Gastrocnemius medialis (tissue), 4 donors: Measurements from ENCODE around the gene LARGE1.

ENCODE experiments used
- POLR2A ChIP-seq, 2 donors: fragments of 450-650 bp; IDR thresholded peaks; one replicate each; pipeline ENCODE4 v1.6.1; 2017; ENCODE audit warnings: antibody characterized with exemption in 2 of 2, mild to moderate bottlenecking in 2 of 2, moderate library complexity in 2 of 2
- TF ChIP-seq, protein P1 (sequence below), 5 experiments: fragments of 450-650 bp in 3 of 5; fragments of 200-600 bp in 2 of 5; sonication (generic) in 2 of 5; IDR thresholded peaks in 4 of 5; conservative IDR thresholded peaks in 1 of 5; 1 replicate in 4 of 5; 2 replicates in 1 of 5; pipeline ENCODE4 v1.5.1; 2016 to 2019; ENCODE audit warnings: antibody characterized with exemption in 5 of 5, mild to moderate bottlenecking in 3 of 5, moderate library complexity in 3 of 5

DNA sequence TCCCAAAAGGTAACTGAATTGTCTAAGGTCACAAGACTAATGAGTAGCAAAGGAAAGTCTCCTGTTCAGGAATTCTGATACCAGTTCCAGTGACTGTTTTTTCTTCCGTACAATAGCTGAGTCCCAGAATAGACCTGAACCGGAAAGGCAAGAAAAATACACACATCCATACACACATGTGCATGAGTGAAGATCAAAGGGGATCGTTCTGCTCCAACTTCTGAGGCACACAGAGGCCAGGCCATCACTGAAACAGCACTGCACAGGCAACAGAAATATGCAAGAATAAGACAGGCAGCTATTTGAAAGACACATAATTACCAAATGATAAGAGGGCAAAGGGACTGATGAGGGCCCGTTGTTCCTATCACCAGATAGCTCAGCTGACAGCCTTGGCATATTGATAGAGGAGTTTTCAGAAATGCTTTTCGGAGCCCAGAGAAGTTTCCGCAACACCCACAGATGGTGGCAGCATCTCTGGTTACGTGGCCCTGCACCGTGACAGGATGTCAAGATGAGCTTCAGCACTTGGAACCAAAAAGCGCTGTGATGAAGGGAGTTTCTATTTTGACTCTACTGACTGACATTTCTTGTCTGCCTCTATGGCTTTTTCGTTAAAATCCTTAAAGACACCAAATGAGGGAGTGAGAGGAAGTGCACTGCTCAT, 280.6 kb downstream of the LARGE1 start:
- TF ChIP-seq, protein P1, sequence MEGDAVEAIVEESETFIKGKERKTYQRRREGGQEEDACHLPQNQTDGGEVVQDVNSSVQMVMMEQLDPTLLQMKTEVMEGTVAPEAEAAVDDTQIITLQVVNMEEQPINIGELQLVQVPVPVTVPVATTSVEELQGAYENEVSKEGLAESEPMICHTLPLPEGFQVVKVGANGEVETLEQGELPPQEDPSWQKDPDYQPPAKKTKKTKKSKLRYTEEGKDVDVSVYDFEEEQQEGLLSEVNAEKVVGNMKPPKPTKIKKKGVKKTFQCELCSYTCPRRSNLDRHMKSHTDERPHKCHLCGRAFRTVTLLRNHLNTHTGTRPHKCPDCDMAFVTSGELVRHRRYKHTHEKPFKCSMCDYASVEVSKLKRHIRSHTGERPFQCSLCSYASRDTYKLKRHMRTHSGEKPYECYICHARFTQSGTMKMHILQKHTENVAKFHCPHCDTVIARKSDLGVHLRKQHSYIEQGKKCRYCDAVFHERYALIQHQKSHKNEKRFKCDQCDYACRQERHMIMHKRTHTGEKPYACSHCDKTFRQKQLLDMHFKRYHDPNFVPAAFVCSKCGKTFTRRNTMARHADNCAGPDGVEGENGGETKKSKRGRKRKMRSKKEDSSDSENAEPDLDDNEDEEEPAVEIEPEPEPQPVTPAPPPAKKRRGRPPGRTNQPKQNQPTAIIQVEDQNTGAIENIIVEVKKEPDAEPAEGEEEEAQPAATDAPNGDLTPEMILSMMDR (IDR thresholded peaks at IDR 0.05 in 4 of 5, conservative IDR thresholded peaks at IDR 0.05 in 1 of 5): no peak
- TF ChIP-seq POLR2A (IDR thresholded peaks at IDR 0.05): no peak
